Osteocyte (in vitro differentiated cells): Measurements from ENCODE around the gene ARHGAP28. TPM values are rescaled to one million over a fixed set of nuclear protein-coding genes. Genes with fewer than 3 reads are reported as not detected.

Source experiments
- DNase-seq: peaks from one replicate; pipeline ENCODE4 v3.0.0; 2021; ENCODE audit warnings: mixed read lengths; ENCODE audit not compliant: unreplicated experiment; ENCODE audit errors: extremely low spot score
- H3K27ac Mint-ChIP-seq: one replicate; pipeline ENCODE4 v1.8.0; 2021; ENCODE audit warnings: mild to moderate bottlenecking, mixed read lengths; ENCODE audit not compliant: unreplicated experiment
- H3K27me3 Mint-ChIP-seq: one replicate; pipeline ENCODE4 v1.8.0; 2021; ENCODE audit warnings: mixed read lengths; ENCODE audit not compliant: unreplicated experiment
- H3K36me3 Mint-ChIP-seq: one replicate; pipeline ENCODE4 v1.8.0; 2021; ENCODE audit warnings: mixed read lengths; ENCODE audit not compliant: unreplicated experiment
- H3K4me1 Mint-ChIP-seq: one replicate; pipeline ENCODE4 v1.8.0; 2021; ENCODE audit warnings: mixed read lengths; ENCODE audit not compliant: unreplicated experiment
- H3K4me3 Mint-ChIP-seq: one replicate; pipeline ENCODE4 v1.8.0; 2021; ENCODE audit warnings: mild to moderate bottlenecking, moderate library complexity, mixed read lengths; ENCODE audit not compliant: unreplicated experiment
- H3K9me3 Mint-ChIP-seq: one replicate; pipeline ENCODE4 v1.8.0; 2021; ENCODE audit warnings: mixed read lengths; ENCODE audit not compliant: unreplicated experiment
- CTCF ChIP-seq: fragments of 200-600 bp; sonication (generic); IDR thresholded peaks from 2 replicates; pipeline ENCODE4 v1.5.0; 2021; ENCODE audit warnings: antibody characterized with exemption, mild to moderate bottlenecking, moderate library complexity
- total RNA-seq: library from RNA; stranded (reverse); gene quantifications from 2 replicates; pipeline ENCODE4 v1.2.1, GENCODE V29; 2021

The ARHGAP28 gene
- total RNA-seq, 1 donor from 2014 or later = 18.1 TPM

- Mint-ChIP-seq H3K27ac (peak overlapping the region; percentile 42), H3K4me3 (no peak overlapping the region), H3K4me1 (peaks cover 29% of the 10 kb centered on the region), H3K36me3 (peaks cover 24% of the 10 kb centered on the region), H3K9me3 (no peaks in the 10 kb centered on the region), H3K27me3 (peaks cover 16% of the 10 kb centered on the region)
- DNase-seq = no peak
- no peak for TF ChIP-seq CTCF
Measured at GRCh38 chr18:6877288-6877687, 147.8 kb downstream of the ARHGAP28 start.

- no peak for DNase-seq
- Mint-ChIP-seq H3K4me3 (no peak overlapping the region), H3K27ac (no peak overlapping the region), H3K36me3 (peaks cover 23% of the 10 kb centered on the region), H3K27me3 (peaks cover 20% of the 10 kb centered on the region), H3K4me1 (peaks cover 29% of the 10 kb centered on the region), H3K9me3 (no peaks in the 10 kb centered on the region)
- no peak for TF ChIP-seq CTCF
Measured at GRCh38 chr18:6878556-6879297, 149.2 kb downstream of the ARHGAP28 start.

DNA sequence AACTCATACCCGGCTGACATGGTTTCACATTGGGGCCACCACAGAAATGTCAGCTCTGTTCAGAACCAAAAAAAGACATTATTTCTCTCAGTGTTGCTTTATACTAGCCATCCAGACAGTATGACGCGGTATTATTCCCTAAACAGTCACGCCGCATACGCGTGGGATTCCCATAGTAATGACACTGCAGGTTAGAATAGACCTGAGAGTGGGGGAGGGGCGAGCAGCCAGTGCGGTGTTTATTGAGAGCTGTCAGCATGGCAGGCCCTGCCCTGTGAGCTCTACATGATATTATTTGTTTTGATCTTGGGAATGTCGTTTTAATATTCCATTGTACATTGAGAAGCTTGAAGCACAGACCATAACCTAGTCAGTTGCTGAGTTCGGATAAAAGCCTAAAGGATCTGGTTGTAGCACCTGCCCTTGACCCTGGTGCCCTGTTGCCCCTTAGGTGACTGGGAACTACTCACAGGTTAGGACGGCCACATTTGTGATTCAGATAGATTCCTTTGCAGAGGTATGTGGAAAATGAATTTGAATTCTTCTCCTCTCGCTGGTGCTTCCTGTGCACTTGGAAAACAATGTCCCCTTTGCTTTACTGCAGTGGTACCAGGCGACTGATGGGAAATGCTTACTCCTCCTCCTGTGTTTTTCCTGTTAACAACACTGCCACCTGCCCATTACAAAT, 150.1 kb downstream of the ARHGAP28 start:
- H3K27ac Mint-ChIP-seq = no peak overlapping the region
- H3K9me3 Mint-ChIP-seq = no peaks in the 10 kb centered on the region
- H3K27me3 Mint-ChIP-seq = peaks cover 18% of the 10 kb centered on the region
- no peak for TF ChIP-seq CTCF
- no peak overlapping the region for H3K4me3 Mint-ChIP-seq
- H3K4me1 Mint-ChIP-seq = peaks cover 29% of the 10 kb centered on the region
- DNase-seq = no peak
- H3K36me3 Mint-ChIP-seq = peaks cover 28% of the 10 kb centered on the region

DNA sequence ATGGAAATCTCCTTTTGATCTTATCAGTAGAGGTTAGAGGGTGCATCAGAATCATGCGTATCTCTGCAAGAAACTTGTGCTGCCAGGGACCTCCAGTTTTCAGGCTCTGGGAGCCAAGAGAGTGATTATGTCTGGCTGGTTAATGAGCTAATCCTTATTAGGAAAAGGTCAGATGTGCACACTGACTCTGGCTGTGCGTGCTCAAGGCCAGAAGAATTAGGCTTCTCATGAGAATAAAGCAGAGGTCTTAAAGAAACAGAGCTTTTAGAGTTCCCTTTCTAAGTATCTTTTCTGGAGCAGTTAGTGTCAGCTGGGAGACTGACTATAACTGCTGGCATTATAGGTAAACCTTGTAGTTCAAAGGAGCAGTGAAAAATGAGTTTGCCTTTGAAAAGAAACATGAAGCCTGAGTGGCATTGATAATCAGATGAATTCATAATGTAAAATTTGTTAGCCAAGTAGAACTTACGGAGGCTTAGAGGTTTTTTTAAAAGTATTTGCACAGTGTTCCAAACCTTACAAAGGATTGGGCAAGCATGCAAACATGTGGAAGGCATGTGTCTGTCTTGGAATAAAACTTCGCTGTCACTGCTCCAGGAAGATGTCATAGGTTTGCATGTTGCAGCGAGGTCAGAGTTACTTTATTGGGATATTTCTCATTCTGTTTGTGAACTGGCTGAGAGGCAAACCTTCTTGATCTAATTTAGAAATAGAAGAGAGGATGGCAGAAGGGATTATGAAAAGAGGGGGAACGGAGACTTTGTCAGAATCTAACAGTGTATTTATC, 151.7 kb downstream of the ARHGAP28 start:
- no peak overlapping the region for H3K27ac Mint-ChIP-seq
- peaks cover 17% of the 10 kb centered on the region for H3K27me3 Mint-ChIP-seq
- peaks cover 25% of the 10 kb centered on the region for H3K4me1 Mint-ChIP-seq
- H3K9me3 Mint-ChIP-seq = no peaks in the 10 kb centered on the region
- H3K4me3 Mint-ChIP-seq = no peak overlapping the region
- no peak for DNase-seq
- no peak for TF ChIP-seq CTCF
- H3K36me3 Mint-ChIP-seq = peaks cover 30% of the 10 kb centered on the region

DNA sequence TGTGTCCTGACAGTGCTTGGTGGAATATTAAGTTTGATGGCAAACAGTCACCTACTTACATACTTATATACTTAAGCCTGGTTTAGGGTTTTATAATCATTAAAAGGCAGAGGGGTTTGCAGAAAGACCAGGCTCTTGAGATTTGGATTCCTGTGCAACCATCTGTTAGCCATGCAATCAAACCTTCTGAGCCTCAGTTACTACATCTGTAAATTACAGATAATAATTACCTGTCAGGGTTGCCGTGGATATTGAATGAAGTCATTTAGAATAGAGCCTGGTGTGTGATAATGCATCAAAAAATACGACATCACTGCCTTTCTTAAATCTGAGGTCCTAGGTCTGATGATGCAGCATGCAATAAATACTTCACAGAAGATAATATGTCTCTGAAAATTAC, 152.9 kb downstream of the ARHGAP28 start:
- H3K36me3 Mint-ChIP-seq = peaks cover 23% of the 10 kb centered on the region

More for the DNA sequence above, 152.9 kb downstream of the ARHGAP28 start:
- H3K27ac Mint-ChIP-seq = no peak overlapping the region
- H3K9me3 Mint-ChIP-seq = no peaks in the 10 kb centered on the region
- DNase-seq = no peak
- H3K27me3 Mint-ChIP-seq = peaks cover 17% of the 10 kb centered on the region
- no peak overlapping the region for H3K4me3 Mint-ChIP-seq
- peaks cover 14% of the 10 kb centered on the region for H3K4me1 Mint-ChIP-seq
- TF ChIP-seq CTCF = no peak
